Measurements from ENCODE around the gene TAF10.

DNA sequence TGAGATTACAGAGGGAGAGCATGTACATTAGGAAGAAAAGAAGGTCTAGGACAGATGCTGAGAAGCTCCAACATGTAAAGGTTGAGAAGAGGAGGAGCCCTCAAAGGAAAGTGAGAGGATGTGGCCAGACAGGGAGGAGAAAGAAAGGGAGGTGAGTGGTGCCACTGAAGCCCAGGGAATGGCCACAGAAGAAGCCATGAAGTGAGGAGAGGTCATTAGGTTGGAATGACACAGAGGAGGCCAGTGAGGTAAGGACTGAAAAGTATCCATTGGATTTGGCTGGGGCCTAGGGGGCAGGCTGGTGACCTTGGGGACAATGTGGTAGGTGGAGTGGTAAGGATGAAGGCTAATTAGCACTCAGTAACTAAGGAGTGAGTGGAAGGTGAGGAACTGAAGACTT is 46.6 kb upstream of the TAF10 start:
- TF ChIP-seq, protein P1, sequence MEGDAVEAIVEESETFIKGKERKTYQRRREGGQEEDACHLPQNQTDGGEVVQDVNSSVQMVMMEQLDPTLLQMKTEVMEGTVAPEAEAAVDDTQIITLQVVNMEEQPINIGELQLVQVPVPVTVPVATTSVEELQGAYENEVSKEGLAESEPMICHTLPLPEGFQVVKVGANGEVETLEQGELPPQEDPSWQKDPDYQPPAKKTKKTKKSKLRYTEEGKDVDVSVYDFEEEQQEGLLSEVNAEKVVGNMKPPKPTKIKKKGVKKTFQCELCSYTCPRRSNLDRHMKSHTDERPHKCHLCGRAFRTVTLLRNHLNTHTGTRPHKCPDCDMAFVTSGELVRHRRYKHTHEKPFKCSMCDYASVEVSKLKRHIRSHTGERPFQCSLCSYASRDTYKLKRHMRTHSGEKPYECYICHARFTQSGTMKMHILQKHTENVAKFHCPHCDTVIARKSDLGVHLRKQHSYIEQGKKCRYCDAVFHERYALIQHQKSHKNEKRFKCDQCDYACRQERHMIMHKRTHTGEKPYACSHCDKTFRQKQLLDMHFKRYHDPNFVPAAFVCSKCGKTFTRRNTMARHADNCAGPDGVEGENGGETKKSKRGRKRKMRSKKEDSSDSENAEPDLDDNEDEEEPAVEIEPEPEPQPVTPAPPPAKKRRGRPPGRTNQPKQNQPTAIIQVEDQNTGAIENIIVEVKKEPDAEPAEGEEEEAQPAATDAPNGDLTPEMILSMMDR (IDR thresholded peaks at IDR 0.05) = no peak
- no peak for TF ChIP-seq POLR2A (IDR thresholded peaks at IDR 0.05)
